PC-3 (cell line): ENCODE measurements around the gene LANCL2. TPM values are rescaled to one million over a fixed set of nuclear protein-coding genes. Genes with fewer than 3 reads are reported as not detected.

ENCODE experiments used
- ATAC-seq: fragments of 200-7000 bp; cut with Tn5 transposase; 2 replicates; pipeline ENCODE4 v1.9.1; 2020; ENCODE audit warnings: mild to moderate bottlenecking, moderate library complexity
- BruUV-seq: library from RNA; stranded (reverse); fragments of 400-500 nt; replicated peaks from 2 replicates; lab custom pipeline; 2021; lab: Mats Ljungman, UMichigan
- CTCF ChIA-PET: fragments of 300-600 bp; sonication (Branson Sonifier 250); formaldehyde crosslinking; loops from one replicate; lab custom pipeline; 2022; ENCODE audit warnings: antibody characterized with exemption; lab: Charles Lee
- POLR2A ChIA-PET: fragments of 300-600 bp; sonication (Branson Sonifier 250); formaldehyde crosslinking; loops from one replicate; lab custom pipeline; 2022; ENCODE audit warnings: antibody characterized with exemption; ENCODE audit not compliant: unreplicated experiment; lab: Charles Lee
- DNase-seq: peaks from one replicate; pipeline ENCODE4 v3.0.0-alpha.2; 2015
- H2AFZ ChIP-seq: fragments of 300-600 bp; sonication (generic); 2 replicates; pipeline ENCODE4 v1.6.0; 2016; ENCODE audit warnings: antibody characterized with exemption, low read length
- H3F3A ChIP-seq: fragments of 300-600 bp; sonication (generic); one replicate; pipeline ENCODE4 v1.6.0; 2017; ENCODE audit warnings: antibody characterized with exemption, low read length, control low read depth, mild to moderate bottlenecking; ENCODE audit not compliant: unreplicated experiment
- H3K27ac ChIP-seq: fragments of 300-600 bp; sonication (generic); 2 replicates; pipeline ENCODE4 v1.5.1; 2016; ENCODE audit warnings: mild to moderate bottlenecking, low read length
- H3K27me3 ChIP-seq: fragments of 300-600 bp; sonication (generic); 2 replicates; pipeline ENCODE4 v1.6.1; 2016; ENCODE audit warnings: low read length, mixed read lengths
- H3K36me3 ChIP-seq: fragments of 300-600 bp; sonication (generic); 2 replicates; pipeline ENCODE4 v1.6.1; 2016; ENCODE audit warnings: low read depth, mixed run types, low read length, mixed read lengths
- H3K4me1 ChIP-seq: fragments of 300-600 bp; sonication (generic); 2 replicates; pipeline ENCODE4 v1.5.1; 2016; ENCODE audit warnings: low read length; ENCODE audit not compliant: insufficient read depth
- H3K4me2 ChIP-seq: fragments of 300-600 bp; sonication (generic); 2 replicates; pipeline ENCODE4 v1.6.0; 2016; ENCODE audit warnings: low read length
- H3K4me3 ChIP-seq: fragments of 300-600 bp; sonication (generic); 2 replicates; pipeline ENCODE4 v1.5.1; 2016; ENCODE audit warnings: mild to moderate bottlenecking, low read length, mixed read lengths
- H3K79me2 ChIP-seq: fragments of 300-600 bp; sonication (generic); 2 replicates; pipeline ENCODE4 v1.6.1; 2017; ENCODE audit warnings: low read length, mixed read lengths
- H3K9ac ChIP-seq: fragments of 300-600 bp; sonication (generic); 2 replicates; pipeline ENCODE4 v1.6.0; 2016; ENCODE audit warnings: mild to moderate bottlenecking, low read length
- H3K9me2 ChIP-seq: fragments of 300-600 bp; sonication (generic); replicated peaks from 2 replicates; pipeline ENCODE4 v1.6.1; 2016; ENCODE audit warnings: mixed run types, low read length, mixed read lengths
- H3K9me3 ChIP-seq: fragments of 300-600 bp; sonication (generic); 2 replicates; pipeline ENCODE4 v1.6.1; 2016; ENCODE audit warnings: low read length, mixed read lengths
- H4K20me1 ChIP-seq: fragments of 300-600 bp; sonication (generic); 2 replicates; pipeline ENCODE4 v1.6.1; 2016; ENCODE audit warnings: low read length, mixed read lengths
- CTCF ChIP-seq: fragments of 300-600 bp; sonication (generic); conservative IDR thresholded peaks from 2 replicates; pipeline ENCODE4 v1.5.1; 2017; ENCODE audit warnings: antibody characterized with exemption, low read depth, mild to moderate bottlenecking, low read length
- EZH2 ChIP-seq: fragments of 300-600 bp; sonication (generic); IDR thresholded peaks from one replicate; pipeline ENCODE4 v1.6.1; 2017; ENCODE audit warnings: antibody characterized with exemption, mild to moderate bottlenecking, low read length; ENCODE audit not compliant: unreplicated experiment
- EZH2phosphoT487 ChIP-seq: fragments of 300-600 bp; sonication (generic); IDR thresholded peaks from 2 replicates; pipeline ENCODE4 v1.6.1; 2018; ENCODE audit warnings: mild to moderate bottlenecking, antibody characterized with exemption, low read length, borderline replicate concordance
- intact Hi-C: fragments of 100-400 bp; cut with micrococcal nuclease; formaldehyde crosslinking; loops from 2 replicates; pipeline ENCODE4 v1.9.0; 2023
- total RNA-seq: library from RNA; depleted of rRNA; stranded (reverse); fragments of >200 nt; gene quantifications from 2 replicates; pipeline ENCODE4 v1.2.3, GENCODE V29; 2014

The LANCL2 gene
- total RNA-seq, 1 experiment from 2014 or later = 12.7 TPM

- no peak for ATAC-seq
- no peaks in the 10 kb centered on the region for H4K20me1 ChIP-seq
- H3F3A ChIP-seq = no peaks in the 10 kb centered on the region
- no peak overlapping the region for H3K9ac ChIP-seq
- no peak for DNase-seq
- no peaks in the 10 kb centered on the region for H3K4me1 ChIP-seq
- no peak overlapping the region for H3K27ac ChIP-seq
- no peak overlapping the region for H3K4me2 ChIP-seq
- TF ChIP-seq CTCF (no peak), EZH2phosphoT487 (no peak), EZH2 (no peak)
- H2AFZ ChIP-seq = no peak overlapping the region
- no peaks in the 10 kb centered on the region for H3K9me2 ChIP-seq
- H3K36me3 ChIP-seq = no peaks in the 10 kb centered on the region
- no peaks in the 10 kb centered on the region for H3K27me3 ChIP-seq
- H3K4me3 ChIP-seq = no peak overlapping the region
- ChIA-PET POLR2A (interaction anchor here (0.6 kb wide), 1 partner anchor 141 kb away, joined by 11 read pairs; no protein-coding TSS in a partner anchor), CTCF (interaction anchor here (0.6 kb wide), 2 partner anchors 80 to 1351 kb away, joined by 3 read pairs; no protein-coding TSS in a partner anchor)
- BruUV-seq = no TSS peak
- H3K9me3 ChIP-seq = no peaks in the 10 kb centered on the region
- intact Hi-C loops = no loop called here
- no peaks in the 10 kb centered on the region for H3K79me2 ChIP-seq
Measured at GRCh38 chr7:55427800-55428199, 62.7 kb downstream of the LANCL2 start.

GRCh38 chr7:55429835-55430499 is 64.8 kb downstream of the LANCL2 start:
- BruUV-seq = no TSS peak
- H3K9me2 ChIP-seq = no peaks in the 10 kb centered on the region
- no peaks in the 10 kb centered on the region for H3F3A ChIP-seq
- H3K27me3 ChIP-seq = no peaks in the 10 kb centered on the region
- H4K20me1 ChIP-seq = no peaks in the 10 kb centered on the region
- H3K27ac ChIP-seq = no peak overlapping the region
- H3K4me2 ChIP-seq = no peak overlapping the region
- ChIA-PET POLR2A (no interaction called here), CTCF (interaction anchor here (0.6 kb wide), 1 partner anchor 163 kb away, joined by 3 read pairs; no protein-coding TSS in a partner anchor)
- no peaks in the 10 kb centered on the region for H3K36me3 ChIP-seq
- intact Hi-C loops = no loop called here
- H3K9me3 ChIP-seq = no peaks in the 10 kb centered on the region
- no peak overlapping the region for H3K9ac ChIP-seq
- H3K4me1 ChIP-seq = no peaks in the 10 kb centered on the region
- ATAC-seq = no peak
- no peak for TF ChIP-seq EZH2phosphoT487
- TF ChIP-seq CTCF = no peak
- no peak for TF ChIP-seq EZH2
- no peaks in the 10 kb centered on the region for H3K79me2 ChIP-seq
- no peak overlapping the region for H2AFZ ChIP-seq
- DNase-seq = no peak
- no peak overlapping the region for H3K4me3 ChIP-seq

- Histone ChIP-seq H3K4me1 (no peaks in the 10 kb centered on the region), H3K79me2 (no peaks in the 10 kb centered on the region), H2AFZ (no peak overlapping the region), H3K9me2 (no peaks in the 10 kb centered on the region), H4K20me1 (no peaks in the 10 kb centered on the region), H3K9me3 (no peaks in the 10 kb centered on the region), H3K27me3 (no peaks in the 10 kb centered on the region), H3F3A (no peaks in the 10 kb centered on the region), H3K27ac (no peak overlapping the region), H3K36me3 (no peaks in the 10 kb centered on the region), H3K4me2 (no peak overlapping the region), H3K9ac (no peak overlapping the region), H3K4me3 (no peak overlapping the region)
- no peak for DNase-seq
- CTCF ChIA-PET = no interaction called here
- ATAC-seq = no peak
- POLR2A ChIA-PET = no interaction called here
- BruUV-seq = no TSS peak
- intact Hi-C loops = no loop called here
- TF ChIP-seq EZH2 = no peak
- no peak for TF ChIP-seq EZH2phosphoT487
- no peak for TF ChIP-seq CTCF
Measured at GRCh38 chr7:55431898-55432297, 66.8 kb downstream of the LANCL2 start.
